B cell (primary cell): ENCODE results near the gene RAB26.

Experiments
- CTCF ChIP-seq: fragments of 200-600 bp; IDR thresholded peaks from one replicate; pipeline ENCODE4 v1.8.0; 2022; ENCODE audit warnings: antibody characterized with exemption, mild to moderate bottlenecking
- EZH2 ChIP-seq: IDR thresholded peaks from 2 replicates; pipeline ENCODE4 v1.6.1; 2012; ENCODE audit warnings: borderline replicate concordance, low read depth, mild to moderate bottlenecking, moderate library complexity, low read length; ENCODE audit not compliant: insufficient read depth, poor library complexity, severe bottlenecking

GRCh38 chr16:2143878-2144485 lies 4.4 kb upstream of the RAB26 start:
- no peak for TF ChIP-seq CTCF
- no peak for TF ChIP-seq EZH2
